GM19455 (cell line): Measurements from ENCODE around the gene BORCS6.

Experiments used
- ATAC-seq: cut with Tn5 transposase; IDR thresholded peaks from one replicate; pipeline ENCODE4 v1.9.1; 2021; ENCODE audit not compliant: unreplicated experiment

Gene BORCS6

GRCh38 chr17:8143581-8144400 lies 46.2 kb downstream of the BORCS6 start:
- ATAC-seq = no peak

- ATAC-seq = no peak
These were observed 46.9 kb downstream of the BORCS6 start for GRCh38 chr17:8142887-8143580.

GRCh38 chr17:8142158-8142886 lies 47.7 kb downstream of the BORCS6 start:
- ATAC-seq = no peak

- no peak for ATAC-seq
These were observed 48.2 kb downstream of the BORCS6 start for GRCh38 chr17:8141741-8142140.

GRCh38 chr17:8141045-8141444 lies 48.9 kb downstream of the BORCS6 start:
- no peak for ATAC-seq

- no peak for ATAC-seq
These were observed 49.6 kb downstream of the BORCS6 start for GRCh38 chr17:8140065-8141029.

GRCh38 chr17:8138672-8139371 lies 51.2 kb downstream of the BORCS6 start:
- ATAC-seq = peak; percentile 85

GRCh38 chr17:8138374-8138671 lies 51.7 kb downstream of the BORCS6 start:
- ATAC-seq = peak; percentile 9
